GM20000 (cell line): ENCODE data around the gene CRTAP.

Experiments used
- DNase-seq: peaks from one replicate; pipeline ENCODE4 v3.0.0; 2012; ENCODE audit warnings: low spot score
- TF ChIP-seq, protein P1 (sequence below): IDR thresholded peaks from 2 replicates; pipeline ENCODE4 v1.5.1; 2012; ENCODE audit warnings: mild to moderate bottlenecking, control low read depth; ENCODE audit errors: extremely low read depth, missing control alignments

Gene CRTAP

DNA sequence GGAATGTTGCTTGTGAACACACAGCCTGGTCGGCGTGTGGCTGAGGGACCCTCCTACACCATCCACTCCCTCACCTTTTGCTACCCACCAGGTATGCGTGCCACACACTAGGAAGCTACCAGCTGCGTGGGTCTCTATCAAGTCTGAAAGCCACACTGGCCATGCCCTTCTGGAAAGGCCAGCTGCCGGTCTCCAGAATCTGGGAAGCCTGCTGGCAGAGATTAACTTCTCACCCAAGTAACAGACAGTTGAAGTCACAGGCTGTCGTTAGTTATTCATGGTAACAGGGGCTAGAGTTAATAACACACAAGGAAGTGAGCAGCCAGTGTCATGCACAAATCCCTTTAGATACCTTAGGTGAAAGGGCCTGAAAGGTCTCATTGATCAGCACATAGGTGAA, 56.7 kb downstream of the CRTAP start:
- DNase-seq: no peak
- TF ChIP-seq, protein P1, sequence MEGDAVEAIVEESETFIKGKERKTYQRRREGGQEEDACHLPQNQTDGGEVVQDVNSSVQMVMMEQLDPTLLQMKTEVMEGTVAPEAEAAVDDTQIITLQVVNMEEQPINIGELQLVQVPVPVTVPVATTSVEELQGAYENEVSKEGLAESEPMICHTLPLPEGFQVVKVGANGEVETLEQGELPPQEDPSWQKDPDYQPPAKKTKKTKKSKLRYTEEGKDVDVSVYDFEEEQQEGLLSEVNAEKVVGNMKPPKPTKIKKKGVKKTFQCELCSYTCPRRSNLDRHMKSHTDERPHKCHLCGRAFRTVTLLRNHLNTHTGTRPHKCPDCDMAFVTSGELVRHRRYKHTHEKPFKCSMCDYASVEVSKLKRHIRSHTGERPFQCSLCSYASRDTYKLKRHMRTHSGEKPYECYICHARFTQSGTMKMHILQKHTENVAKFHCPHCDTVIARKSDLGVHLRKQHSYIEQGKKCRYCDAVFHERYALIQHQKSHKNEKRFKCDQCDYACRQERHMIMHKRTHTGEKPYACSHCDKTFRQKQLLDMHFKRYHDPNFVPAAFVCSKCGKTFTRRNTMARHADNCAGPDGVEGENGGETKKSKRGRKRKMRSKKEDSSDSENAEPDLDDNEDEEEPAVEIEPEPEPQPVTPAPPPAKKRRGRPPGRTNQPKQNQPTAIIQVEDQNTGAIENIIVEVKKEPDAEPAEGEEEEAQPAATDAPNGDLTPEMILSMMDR: no peak

DNA sequence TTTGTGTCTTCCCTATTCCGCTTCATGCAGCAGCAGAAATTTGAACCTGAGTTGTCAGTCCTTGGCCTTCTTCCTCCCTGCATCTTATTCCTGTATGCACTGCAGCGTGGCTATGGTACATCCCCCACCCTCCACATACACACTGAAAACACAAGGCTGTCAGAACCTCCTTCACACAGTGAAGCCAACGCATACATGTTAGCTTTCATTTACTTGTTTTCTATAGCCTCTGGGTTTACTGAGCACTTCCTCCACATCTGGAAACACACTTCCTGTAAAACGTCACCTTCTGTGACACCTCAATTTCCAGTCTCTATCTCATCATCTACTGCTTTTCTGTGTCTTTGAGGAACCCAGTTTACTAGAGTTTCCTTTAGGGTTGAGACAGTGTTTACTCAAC, 57.8 kb downstream of the CRTAP start:
- no peak for DNase-seq
- TF ChIP-seq, protein P1: no peak

DNA sequence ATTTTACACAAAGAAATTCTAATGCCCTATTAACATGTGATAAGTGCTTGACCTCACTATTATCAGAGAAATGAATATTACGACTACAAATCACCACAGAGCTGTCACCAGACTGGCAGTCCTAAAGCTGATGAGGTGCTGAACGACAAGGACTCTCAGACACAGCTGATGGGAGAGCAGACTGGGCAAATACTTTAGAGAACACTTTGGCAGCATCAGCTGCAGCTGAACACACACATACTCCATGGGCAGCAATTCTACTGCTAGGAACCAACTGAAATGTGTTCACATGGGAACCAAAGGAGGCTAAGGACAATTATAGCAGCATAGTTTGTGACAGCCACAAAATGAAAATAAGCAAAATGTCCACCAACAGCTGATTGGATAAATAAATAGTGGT, 59.3 kb downstream of the CRTAP start:
- TF ChIP-seq, protein P1: no peak

DNA sequence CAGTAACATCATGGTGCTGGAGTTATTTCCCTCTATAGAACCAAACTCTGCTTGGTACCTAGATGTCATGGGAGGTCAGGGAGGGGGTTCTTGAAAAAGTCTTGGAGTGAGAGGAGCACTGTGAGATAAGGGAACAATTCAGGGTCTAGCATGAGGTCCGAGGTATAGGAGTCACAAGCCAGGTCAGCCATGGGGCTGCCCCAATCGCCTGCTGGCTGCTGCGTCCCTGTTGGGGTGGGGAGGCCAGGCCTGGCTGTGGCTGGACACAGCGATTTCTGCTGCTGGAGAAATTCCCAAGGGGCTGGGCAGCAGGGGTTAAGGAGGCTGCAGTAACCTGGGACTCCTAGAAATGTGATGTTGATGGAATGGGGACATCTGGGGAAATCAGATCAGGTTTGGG, 59.9 kb downstream of the CRTAP start:
- DNase-seq: no peak
- TF ChIP-seq, protein P1: no peak

More for the DNA sequence above, 59.3 kb downstream of the CRTAP start:
- no peak for DNase-seq

DNA sequence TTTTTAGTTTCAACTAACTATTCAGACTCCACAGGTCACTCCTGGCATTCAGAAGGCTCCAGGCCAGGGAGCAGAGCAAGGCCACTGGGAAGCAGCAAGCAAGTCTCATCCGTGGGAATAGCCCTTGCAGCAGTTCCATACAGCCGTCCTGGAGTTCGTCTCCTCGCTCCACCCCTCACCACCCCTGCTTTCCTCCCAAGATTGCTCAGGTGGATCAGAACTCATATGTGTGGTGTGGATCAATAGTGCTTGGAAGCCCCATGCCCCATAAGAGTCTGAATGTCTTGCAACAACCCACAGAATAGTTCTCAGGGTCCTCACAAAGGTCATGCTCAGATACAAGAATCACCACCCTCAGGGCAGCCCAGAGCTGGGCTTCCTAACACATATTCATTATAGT, 60.3 kb downstream of the CRTAP start:
- DNase-seq: no peak
- TF ChIP-seq, protein P1: no peak

DNA sequence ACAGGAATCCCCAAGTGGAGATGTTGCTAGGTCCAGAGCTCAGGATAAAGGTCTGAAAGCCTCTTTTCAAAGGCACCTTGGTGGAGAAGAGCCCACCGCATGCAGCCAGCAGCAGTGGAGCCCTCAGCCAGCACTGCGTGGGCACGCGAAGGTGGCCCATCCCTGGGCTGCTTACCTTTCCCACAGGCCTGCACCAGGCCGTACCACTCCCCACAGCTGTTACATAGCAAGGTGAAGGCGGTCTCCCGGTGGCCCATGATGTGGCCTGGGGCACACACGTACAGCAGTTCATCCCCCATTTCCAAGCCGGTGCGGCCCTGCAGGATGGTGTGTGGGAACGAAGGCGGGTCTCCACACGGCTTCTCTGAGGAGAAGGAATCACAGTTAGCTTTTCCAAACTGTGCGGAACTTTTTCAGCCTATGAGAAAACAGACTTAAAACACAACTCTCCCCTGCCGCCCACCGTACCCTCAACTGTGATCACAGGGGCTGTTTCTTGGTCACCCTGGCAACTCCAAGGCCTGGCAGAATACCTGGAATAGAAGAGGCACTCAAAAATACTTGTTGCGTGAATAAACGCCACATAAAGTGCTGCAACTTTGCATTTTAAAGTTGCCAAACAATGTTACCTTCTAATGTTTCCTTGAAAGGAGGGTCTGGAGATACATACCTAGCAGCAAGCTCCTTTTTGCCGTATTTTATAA, 61.0 kb downstream of the CRTAP start:
- TF ChIP-seq, protein P1: no peak
- no peak for DNase-seq

DNA sequence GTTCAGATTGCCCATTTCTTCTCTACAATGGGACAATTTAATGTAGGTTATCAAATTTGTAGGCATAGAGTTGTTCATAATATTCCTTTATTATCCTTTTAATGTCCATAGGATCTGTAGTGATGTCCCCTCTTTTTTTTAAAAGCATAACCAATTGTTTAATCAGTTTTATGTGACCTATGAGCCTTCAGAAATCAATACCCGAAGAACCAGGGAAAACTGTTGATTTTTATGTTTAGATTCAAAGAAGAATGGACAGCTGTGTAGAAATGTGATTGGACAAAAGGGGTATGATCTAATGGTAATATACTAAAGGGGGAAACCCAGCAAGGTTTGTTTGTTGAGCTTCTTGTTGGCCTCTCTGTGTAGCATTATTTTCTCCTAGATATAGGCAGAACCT, 65.3 kb downstream of the CRTAP start:
- DNase-seq: no peak
- TF ChIP-seq, protein P1: no peak
